WI38 (cell line): ENCODE results near the gene DBI.
"Not testable (repeated sequence)": the region's sequence is repeated elsewhere in the genome, so short reads cannot be mapped to it uniquely, and the experiment has no call there.

ENCODE experiments used
- H3K4me3 ChIP-seq: 2 replicates; pipeline ENCODE4 v1.5.1; 2011; ENCODE audit warnings: low read depth, mild to moderate bottlenecking, control low read depth, low read length
- CTCF ChIP-seq: IDR thresholded peaks from 2 replicates; pipeline ENCODE4 v1.5.1; 2012; ENCODE audit warnings: low read depth, mild to moderate bottlenecking, control low read depth, low read length

DBI gene

DNA sequence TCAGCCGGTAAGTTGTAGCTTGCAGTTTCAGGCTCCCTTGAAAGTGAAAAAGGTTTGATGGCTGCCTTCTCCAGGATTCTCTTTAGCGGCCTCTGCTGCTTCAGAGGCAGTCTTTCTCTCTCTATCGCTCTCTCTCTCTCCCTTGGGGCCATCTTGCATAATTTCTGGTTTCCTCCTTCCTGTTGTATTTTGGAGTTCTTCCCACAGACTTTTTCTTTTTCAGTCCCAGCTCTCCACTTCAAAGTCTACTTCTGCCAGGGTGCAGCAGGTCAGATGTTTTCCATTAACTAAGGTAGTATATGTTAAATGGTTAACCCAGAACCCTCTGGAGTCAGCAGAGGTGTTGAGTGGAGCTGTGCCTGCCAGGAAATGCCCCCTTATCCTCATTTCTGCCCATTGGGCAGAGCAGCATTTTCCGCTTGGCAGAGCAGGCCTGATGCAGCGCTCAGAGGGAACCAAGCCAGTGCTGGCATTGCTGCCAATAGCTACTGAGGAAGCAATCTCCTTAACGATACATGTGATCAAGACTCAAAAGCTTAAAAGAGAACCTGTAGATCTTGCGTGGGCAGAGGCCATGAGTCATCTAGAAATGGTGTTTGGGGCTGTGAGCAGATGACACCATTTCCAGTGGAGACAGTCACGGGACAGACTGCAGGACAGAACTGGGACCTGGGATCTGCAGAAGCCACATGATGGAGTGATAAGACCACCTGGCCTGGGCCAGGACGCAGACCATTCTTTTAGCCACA is 20.8 kb downstream of the DBI start:
- H3K4me3 ChIP-seq, result no peak overlapping the region
- no peak for TF ChIP-seq CTCF

DNA sequence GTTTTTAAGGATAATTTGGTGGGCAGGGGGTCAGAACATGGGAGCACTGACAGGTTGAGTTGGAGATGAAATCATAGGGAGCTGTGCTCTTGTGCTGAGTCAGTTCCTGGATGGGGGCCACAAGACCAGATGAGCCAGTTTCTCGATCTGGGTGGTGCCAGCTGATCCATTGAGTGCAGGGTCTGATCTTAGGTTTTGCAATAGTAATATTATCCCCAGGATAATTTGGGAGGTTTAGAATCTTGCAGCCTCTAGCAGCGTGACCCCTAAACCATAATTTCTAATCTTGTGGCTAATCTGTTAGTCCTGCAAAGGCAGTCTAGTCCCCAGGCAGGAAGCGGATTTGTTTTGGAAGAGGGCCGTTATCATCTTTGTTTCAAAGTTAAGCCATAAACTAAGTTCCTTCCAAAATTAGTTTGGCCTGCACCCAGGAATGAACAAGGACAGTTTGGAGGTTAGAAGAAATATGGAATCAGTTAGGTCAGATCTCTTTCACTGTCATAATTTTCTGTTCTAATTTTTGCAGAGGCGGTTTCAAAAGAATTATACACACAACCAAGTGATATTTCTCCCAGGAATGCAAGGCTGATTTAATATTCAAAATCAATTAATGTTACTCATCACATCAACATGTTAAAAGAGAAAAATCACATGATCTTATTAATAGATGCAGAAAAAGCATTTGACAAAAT is 23.0 kb downstream of the DBI start:
- TF ChIP-seq CTCF, result no peak
- no peak overlapping the region for H3K4me3 ChIP-seq

GRCh38 chr2:119393971-119394748 is 27.4 kb downstream of the DBI start:
- no peak for TF ChIP-seq CTCF
- H3K4me3 ChIP-seq, result no peak overlapping the region

DNA sequence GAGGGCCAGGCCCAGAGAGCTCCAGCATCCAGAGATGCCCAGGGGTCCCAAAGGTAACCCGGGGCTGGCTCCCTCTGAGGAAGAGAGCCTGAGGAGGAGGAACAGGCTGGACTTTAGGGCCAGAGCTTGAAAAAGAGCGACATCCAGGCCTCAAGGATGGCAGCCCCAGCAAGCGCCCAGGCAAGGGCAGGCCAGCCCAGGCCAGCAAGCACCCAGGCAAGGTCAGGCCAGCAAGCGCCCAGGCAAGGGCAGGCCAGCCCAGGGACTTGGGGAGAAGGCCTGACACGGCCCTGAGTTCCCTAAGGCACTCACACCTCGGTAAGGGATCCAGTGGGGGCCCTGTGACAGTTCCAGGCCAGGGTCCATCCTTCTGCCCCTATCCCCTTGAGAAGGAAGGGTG is 30.4 kb downstream of the DBI start:
- H3K4me3 ChIP-seq, result no peak overlapping the region

DNA sequence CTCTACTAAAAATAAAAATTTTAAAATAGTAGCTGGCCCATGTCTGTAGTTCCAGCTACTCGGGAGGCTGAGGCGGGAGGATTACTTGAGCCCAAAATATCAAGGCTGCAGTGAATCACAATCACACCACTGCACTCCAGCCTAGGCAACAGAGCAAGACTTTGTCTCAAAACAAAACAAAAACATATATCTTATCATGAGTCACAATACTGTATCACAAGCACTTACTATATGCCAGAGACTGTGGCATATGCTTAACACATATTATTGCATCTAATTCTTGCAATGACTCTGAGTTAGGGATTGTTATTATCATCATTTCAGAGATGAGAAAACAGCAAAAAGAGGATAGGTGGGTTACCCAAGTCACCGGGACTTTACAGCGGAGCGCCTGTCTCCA is 35.3 kb downstream of the DBI start:
- H3K4me3 ChIP-seq, result no peak overlapping the region
- TF ChIP-seq CTCF, result no peak

More for the DNA sequence above, 30.4 kb downstream of the DBI start:
- no peak for TF ChIP-seq CTCF

DNA sequence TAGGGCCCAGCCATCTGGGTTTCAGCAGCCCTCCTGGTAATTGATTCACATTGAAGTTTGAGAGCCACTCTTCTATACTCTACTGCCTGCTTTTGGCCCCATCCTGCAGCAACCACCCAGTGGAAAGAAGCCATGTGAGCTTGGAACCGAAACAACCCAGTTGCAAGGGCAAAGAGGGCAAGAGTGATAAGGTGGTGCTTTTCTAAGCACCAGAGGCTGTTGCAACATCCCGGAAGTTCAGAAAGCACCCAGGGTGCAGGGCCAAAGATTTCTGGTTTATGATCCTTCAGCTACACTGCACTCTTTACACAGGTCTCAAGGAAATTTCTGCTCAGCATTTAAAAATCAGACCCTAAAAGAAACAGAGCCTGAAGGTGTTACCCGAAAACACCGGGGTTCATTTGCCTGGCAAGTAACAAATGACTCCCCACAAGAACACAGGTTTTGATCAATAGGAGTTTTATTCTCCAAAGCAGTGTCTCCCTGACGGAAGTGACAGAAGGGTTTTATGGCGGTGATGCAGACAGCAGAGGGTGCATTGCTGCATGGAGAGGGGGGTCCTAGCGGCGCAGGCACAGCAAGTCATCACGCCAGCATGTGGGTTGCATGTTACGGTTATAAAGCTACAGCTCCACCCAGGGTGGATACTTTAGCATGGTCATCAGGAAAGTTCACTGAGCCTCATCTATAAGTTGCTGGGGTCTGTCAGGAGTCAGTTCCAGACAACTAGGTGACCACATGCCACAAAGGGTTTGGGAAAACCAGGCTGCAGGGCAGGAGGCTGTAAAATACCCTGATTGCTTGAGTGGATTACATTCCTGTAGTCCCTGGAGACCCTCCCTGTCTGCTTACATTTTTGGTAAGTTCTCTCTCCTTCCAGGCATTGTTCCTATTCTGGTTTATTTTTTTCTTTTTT is 36.1 kb downstream of the DBI start:
- TF ChIP-seq CTCF, result no peak
- H3K4me3 ChIP-seq, result no peak overlapping the region

- H3K4me3 ChIP-seq, result not testable (repeated sequence)
These were observed 36.8 kb downstream of the DBI start for GRCh38 chr2:119403618-119404017.
